Astrocyte of the cerebellum (primary cell): Measurements from ENCODE around the gene MC1R.

Source experiments
- DNase-seq: peaks from one replicate; pipeline ENCODE4 v3.0.0-alpha.2; 2011; ENCODE audit warnings: low read depth
- H3K4me3 ChIP-seq: 2 replicates; pipeline ENCODE4 v1.5.1; 2011; ENCODE audit warnings: mild to moderate bottlenecking, low read depth, low read length, moderate library complexity
- in situ Hi-C: cut with HindIII; loops from 2 replicates; pipeline ENCODE4 v1.10.0; 2017; ENCODE audit warnings: low sequenced_read_pairs
- TF ChIP-seq, protein P1 (sequence below): IDR thresholded peaks from 2 replicates; pipeline ENCODE4 v1.5.1; 2012; ENCODE audit warnings: low read length, low read depth, moderate library complexity, mild to moderate bottlenecking; ENCODE audit errors: missing control alignments

MC1R gene

GRCh38 chr16:89915303-89916232 is 3.1 kb upstream of the MC1R start:
- no peak for DNase-seq
- in situ Hi-C loops: no loop called here
- no peak overlapping the region for H3K4me3 ChIP-seq
- TF ChIP-seq, protein P1, sequence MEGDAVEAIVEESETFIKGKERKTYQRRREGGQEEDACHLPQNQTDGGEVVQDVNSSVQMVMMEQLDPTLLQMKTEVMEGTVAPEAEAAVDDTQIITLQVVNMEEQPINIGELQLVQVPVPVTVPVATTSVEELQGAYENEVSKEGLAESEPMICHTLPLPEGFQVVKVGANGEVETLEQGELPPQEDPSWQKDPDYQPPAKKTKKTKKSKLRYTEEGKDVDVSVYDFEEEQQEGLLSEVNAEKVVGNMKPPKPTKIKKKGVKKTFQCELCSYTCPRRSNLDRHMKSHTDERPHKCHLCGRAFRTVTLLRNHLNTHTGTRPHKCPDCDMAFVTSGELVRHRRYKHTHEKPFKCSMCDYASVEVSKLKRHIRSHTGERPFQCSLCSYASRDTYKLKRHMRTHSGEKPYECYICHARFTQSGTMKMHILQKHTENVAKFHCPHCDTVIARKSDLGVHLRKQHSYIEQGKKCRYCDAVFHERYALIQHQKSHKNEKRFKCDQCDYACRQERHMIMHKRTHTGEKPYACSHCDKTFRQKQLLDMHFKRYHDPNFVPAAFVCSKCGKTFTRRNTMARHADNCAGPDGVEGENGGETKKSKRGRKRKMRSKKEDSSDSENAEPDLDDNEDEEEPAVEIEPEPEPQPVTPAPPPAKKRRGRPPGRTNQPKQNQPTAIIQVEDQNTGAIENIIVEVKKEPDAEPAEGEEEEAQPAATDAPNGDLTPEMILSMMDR: no peak

GRCh38 chr16:89917773-89918452 is 749 bp upstream of the MC1R start:
- TF ChIP-seq, protein P1: no peak
- in situ Hi-C loops: no loop called here
- no peak for DNase-seq
- peak overlapping the region; percentile 32 for H3K4me3 ChIP-seq

- DNase-seq: no peak
Measured at GRCh38 chr16:89919535-89920406, 1.1 kb downstream of the MC1R start.

GRCh38 chr16:89920723-89921122 is 2.1 kb downstream of the MC1R start:
- TF ChIP-seq, protein P1: no peak
- H3K4me3 ChIP-seq: no peak overlapping the region
- no peak for DNase-seq
- in situ Hi-C loops: no loop called here

More at GRCh38 chr16:89919535-89920406, 1.1 kb downstream of the MC1R start:
- no peak overlapping the region for H3K4me3 ChIP-seq
- TF ChIP-seq, protein P1: no peak
- in situ Hi-C loops: no loop called here

GRCh38 chr16:89921131-89921701 is 2.6 kb downstream of the MC1R start:
- DNase-seq: no peak
- in situ Hi-C loops: no loop called here
- H3K4me3 ChIP-seq: peak overlapping the region; percentile 87
- TF ChIP-seq, protein P1: no peak
